ENCODE data around the gene CYCS.
A peak's percentile ranks its signal among the peaks of the same experiment; 100 is the strongest.

Gene CYCS

GRCh38 chr7:25091779-25092178, 33.3 kb downstream of the CYCS start:
- H3K4me1 ChIP-seq (ENCODE audit: control insufficient read depth, insufficient read depth, low read depth, low read length) = peaks cover 3% of the 10 kb centered on the region
- H3K79me1 ChIP-seq (replicated peaks; ENCODE audit: low read length, poor library complexity, severe bottlenecking) = no peaks in the 10 kb centered on the region
- no peak for DNase-seq
- no peak overlapping the region for H3K14ac ChIP-seq (ENCODE audit: low read length in 2 of 2)
- no peak overlapping the region for H2BK12ac ChIP-seq (ENCODE audit: low read length in 2 of 2)
- H3K4me3 ChIP-seq (ENCODE audit: insufficient read depth in 1 of 2, low read depth in 1 of 2, low read length in 2 of 2) = no peak overlapping the region
- H3K18ac ChIP-seq (ENCODE audit: low read depth in 1 of 2, low read length in 2 of 2) = no peak overlapping the region
- no peak overlapping the region for H2BK120ac ChIP-seq (ENCODE audit: low read depth, low read length)
- no peak overlapping the region for H4K8ac ChIP-seq (ENCODE audit: low read length)
- H2AK5ac ChIP-seq (ENCODE audit: low read length, severe bottlenecking) = no peak overlapping the region
- H3K4me2 ChIP-seq (ENCODE audit: low read length, poor library complexity, severe bottlenecking) = no peak overlapping the region
- 97% methylated on average over 3 of the region's 4 CpGs for WGBS
- no peaks in the 10 kb centered on the region for H3K27me3 ChIP-seq (ENCODE audit: control insufficient read depth in 1 of 2, insufficient read depth in 1 of 2, low read length in 2 of 2)
- no peak overlapping the region for H3K23ac ChIP-seq (ENCODE audit: low read length in 2 of 2)
- no peak overlapping the region for H2BK15ac ChIP-seq (ENCODE audit: low read depth, poor library complexity, severe bottlenecking)
- no peak overlapping the region for H3K4ac ChIP-seq (ENCODE audit: low read depth in 1 of 2, low read length in 2 of 2)
- H2AFZ ChIP-seq (ENCODE audit: low read depth, low read length) = no peak overlapping the region
- H3K36me3 ChIP-seq (ENCODE audit: control insufficient read depth in 1 of 2, insufficient read depth in 2 of 2, low read depth in 1 of 2, low read length in 2 of 2) = no peaks in the 10 kb centered on the region
- no peak overlapping the region for H2BK5ac ChIP-seq (ENCODE audit: low read depth, low read length, poor library complexity, severe bottlenecking)
- H3K9ac ChIP-seq (ENCODE audit: low read length) = no peak overlapping the region
- H3K27ac ChIP-seq (ENCODE audit: low read length, poor library complexity, severe bottlenecking) = no peak overlapping the region
- no peaks in the 10 kb centered on the region for H3K9me3 ChIP-seq (ENCODE audit: control insufficient read depth, low read length)
- H4K91ac ChIP-seq (ENCODE audit: low read length) = no peak overlapping the region

GRCh38 chr7:25091176-25091575, 33.9 kb downstream of the CYCS start:
- no peak for DNase-seq
- H3K4ac ChIP-seq (ENCODE audit: low read depth in 1 of 2, low read length in 2 of 2) = no peak overlapping the region
- no peak overlapping the region for H3K4me3 ChIP-seq (ENCODE audit: insufficient read depth in 1 of 2, low read depth in 1 of 2, low read length in 2 of 2)
- H3K4me2 ChIP-seq (ENCODE audit: low read length, poor library complexity, severe bottlenecking) = no peak overlapping the region
- H3K27me3 ChIP-seq (ENCODE audit: control insufficient read depth in 1 of 2, insufficient read depth in 1 of 2, low read length in 2 of 2) = no peaks in the 10 kb centered on the region
- H4K91ac ChIP-seq (ENCODE audit: low read length) = no peak overlapping the region
- H3K14ac ChIP-seq (ENCODE audit: low read length in 2 of 2) = no peak overlapping the region
- H2BK120ac ChIP-seq (ENCODE audit: low read depth, low read length) = no peak overlapping the region
- no peak overlapping the region for H3K23ac ChIP-seq (ENCODE audit: low read length in 2 of 2)
- H2AK5ac ChIP-seq (ENCODE audit: low read length, severe bottlenecking) = no peak overlapping the region
- no peaks in the 10 kb centered on the region for H3K9me3 ChIP-seq (ENCODE audit: control insufficient read depth, low read length)
- H3K27ac ChIP-seq (ENCODE audit: low read length, poor library complexity, severe bottlenecking) = no peak overlapping the region
- H3K79me1 ChIP-seq (replicated peaks; ENCODE audit: low read length, poor library complexity, severe bottlenecking) = no peaks in the 10 kb centered on the region
- no peak overlapping the region for H4K8ac ChIP-seq (ENCODE audit: low read length)
- WGBS = 92% methylated on average over 1 of the region's 1 CpG
- H3K9ac ChIP-seq (ENCODE audit: low read length) = peak overlapping the region; percentile 32
- peaks cover 3% of the 10 kb centered on the region for H3K4me1 ChIP-seq (ENCODE audit: control insufficient read depth, insufficient read depth, low read depth, low read length)
- H3K18ac ChIP-seq (ENCODE audit: low read depth in 1 of 2, low read length in 2 of 2) = no peak overlapping the region
- no peak overlapping the region for H2BK15ac ChIP-seq (ENCODE audit: low read depth, poor library complexity, severe bottlenecking)
- H3K36me3 ChIP-seq (ENCODE audit: control insufficient read depth in 1 of 2, insufficient read depth in 2 of 2, low read depth in 1 of 2, low read length in 2 of 2) = no peaks in the 10 kb centered on the region
- H2BK12ac ChIP-seq (ENCODE audit: low read length in 2 of 2) = no peak overlapping the region
- no peak overlapping the region for H2BK5ac ChIP-seq (ENCODE audit: low read depth, low read length, poor library complexity, severe bottlenecking)
- no peak overlapping the region for H2AFZ ChIP-seq (ENCODE audit: low read depth, low read length)

GRCh38 chr7:25090374-25090773, 34.7 kb downstream of the CYCS start:
- Histone ChIP-seq H4K8ac (ENCODE audit: low read length) (no peak overlapping the region), H3K9ac (ENCODE audit: low read length) (no peak overlapping the region), H2BK5ac (ENCODE audit: low read depth, low read length, poor library complexity, severe bottlenecking) (no peak overlapping the region), H3K4me2 (ENCODE audit: low read length, poor library complexity, severe bottlenecking) (no peak overlapping the region), H3K23ac (ENCODE audit: low read length in 2 of 2) (no peak overlapping the region), H4K91ac (ENCODE audit: low read length) (no peak overlapping the region), H3K4ac (ENCODE audit: low read depth in 1 of 2, low read length in 2 of 2) (no peak overlapping the region), H3K14ac (ENCODE audit: low read length in 2 of 2) (no peak overlapping the region), H2BK15ac (ENCODE audit: low read depth, poor library complexity, severe bottlenecking) (no peak overlapping the region), H2BK120ac (ENCODE audit: low read depth, low read length) (no peak overlapping the region), H2BK12ac (ENCODE audit: low read length in 2 of 2) (no peak overlapping the region), H3K36me3 (ENCODE audit: control insufficient read depth in 1 of 2, insufficient read depth in 2 of 2, low read depth in 1 of 2, low read length in 2 of 2) (no peaks in the 10 kb centered on the region), H2AFZ (ENCODE audit: low read depth, low read length) (no peak overlapping the region), H3K18ac (ENCODE audit: low read depth in 1 of 2, low read length in 2 of 2) (no peak overlapping the region), H3K27ac (ENCODE audit: low read length, poor library complexity, severe bottlenecking) (no peak overlapping the region), H3K4me3 (ENCODE audit: insufficient read depth in 1 of 2, low read depth in 1 of 2, low read length in 2 of 2) (no peak overlapping the region), H3K4me1 (ENCODE audit: control insufficient read depth, insufficient read depth, low read depth, low read length) (peaks cover 3% of the 10 kb centered on the region), H3K27me3 (ENCODE audit: control insufficient read depth in 1 of 2, insufficient read depth in 1 of 2, low read length in 2 of 2) (no peaks in the 10 kb centered on the region), H3K9me3 (ENCODE audit: control insufficient read depth, low read length) (no peaks in the 10 kb centered on the region), H2AK5ac (ENCODE audit: low read length, severe bottlenecking) (no peak overlapping the region), H3K79me1 (replicated peaks; ENCODE audit: low read length, poor library complexity, severe bottlenecking) (no peaks in the 10 kb centered on the region)
- DNase-seq = no peak
- WGBS = 87% methylated on average over 4 of the region's 4 CpGs

- no peak overlapping the region for H2BK5ac ChIP-seq (ENCODE audit: low read depth, low read length, poor library complexity, severe bottlenecking)
- no peak overlapping the region for H3K23ac ChIP-seq (ENCODE audit: low read length in 2 of 2)
- no peaks in the 10 kb centered on the region for H3K36me3 ChIP-seq (ENCODE audit: control insufficient read depth in 1 of 2, insufficient read depth in 2 of 2, low read depth in 1 of 2, low read length in 2 of 2)
- H4K91ac ChIP-seq (ENCODE audit: low read length) = no peak overlapping the region
- no peak overlapping the region for H3K27ac ChIP-seq (ENCODE audit: low read length, poor library complexity, severe bottlenecking)
- H4K8ac ChIP-seq (ENCODE audit: low read length) = no peak overlapping the region
- H2AFZ ChIP-seq (ENCODE audit: low read depth, low read length) = no peak overlapping the region
- no peak overlapping the region for H3K18ac ChIP-seq (ENCODE audit: low read depth in 1 of 2, low read length in 2 of 2)
- H3K9ac ChIP-seq (ENCODE audit: low read length) = no peak overlapping the region
- H2AK5ac ChIP-seq (ENCODE audit: low read length, severe bottlenecking) = no peak overlapping the region
- no peaks in the 10 kb centered on the region for H3K9me3 ChIP-seq (ENCODE audit: control insufficient read depth, low read length)
- no peaks in the 10 kb centered on the region for H3K79me1 ChIP-seq (replicated peaks; ENCODE audit: low read length, poor library complexity, severe bottlenecking)
- peak overlapping the region in 1 of 2 experiments; percentile 29 for H3K14ac ChIP-seq (ENCODE audit: low read length in 2 of 2)
- H3K4me1 ChIP-seq (ENCODE audit: control insufficient read depth, insufficient read depth, low read depth, low read length) = peaks cover 1% of the 10 kb centered on the region
- no peak overlapping the region for H3K4ac ChIP-seq (ENCODE audit: low read depth in 1 of 2, low read length in 2 of 2)
- H3K4me2 ChIP-seq (ENCODE audit: low read length, poor library complexity, severe bottlenecking) = no peak overlapping the region
- H3K27me3 ChIP-seq (ENCODE audit: control insufficient read depth in 1 of 2, insufficient read depth in 1 of 2, low read length in 2 of 2) = no peaks in the 10 kb centered on the region
- no peak overlapping the region for H2BK15ac ChIP-seq (ENCODE audit: low read depth, poor library complexity, severe bottlenecking)
- 93% methylated on average over 2 of the region's 2 CpGs for WGBS
- H3K4me3 ChIP-seq (ENCODE audit: insufficient read depth in 1 of 2, low read depth in 1 of 2, low read length in 2 of 2) = no peak overlapping the region
- H2BK120ac ChIP-seq (ENCODE audit: low read depth, low read length) = no peak overlapping the region
- H2BK12ac ChIP-seq (ENCODE audit: low read length in 2 of 2) = no peak overlapping the region
- DNase-seq = no peak
These were observed 37.2 kb downstream of the CYCS start for GRCh38 chr7:25087855-25088254.

Measured in mesenchymal stem cell (in vitro differentiated cells and primary cell).